OCI-LY1 (cell line): ENCODE measurements around the gene ATM.

ENCODE experiments used
- EZH2 ChIP-seq: fragments of 200-600 bp; sonication (generic), shearing (Covaris generic); IDR thresholded peaks from 2 replicates; pipeline ENCODE4 v1.8.0; 2017; ENCODE audit warnings: borderline replicate concordance, mixed run types, mild to moderate bottlenecking, antibody characterized with exemption, low read length, moderate library complexity, mixed read lengths
- TF ChIP-seq, protein P1 (sequence below): fragments of 200-600 bp; sonication (generic), shearing (Covaris generic); IDR thresholded peaks from 2 replicates; pipeline ENCODE4 v1.5.1; 2017; ENCODE audit warnings: mild to moderate bottlenecking, antibody characterized with exemption, low read length, moderate library complexity, mixed read lengths

GRCh38 chr11:108346451-108346850 lies 123.6 kb downstream of the ATM start:
- TF ChIP-seq, protein P1, sequence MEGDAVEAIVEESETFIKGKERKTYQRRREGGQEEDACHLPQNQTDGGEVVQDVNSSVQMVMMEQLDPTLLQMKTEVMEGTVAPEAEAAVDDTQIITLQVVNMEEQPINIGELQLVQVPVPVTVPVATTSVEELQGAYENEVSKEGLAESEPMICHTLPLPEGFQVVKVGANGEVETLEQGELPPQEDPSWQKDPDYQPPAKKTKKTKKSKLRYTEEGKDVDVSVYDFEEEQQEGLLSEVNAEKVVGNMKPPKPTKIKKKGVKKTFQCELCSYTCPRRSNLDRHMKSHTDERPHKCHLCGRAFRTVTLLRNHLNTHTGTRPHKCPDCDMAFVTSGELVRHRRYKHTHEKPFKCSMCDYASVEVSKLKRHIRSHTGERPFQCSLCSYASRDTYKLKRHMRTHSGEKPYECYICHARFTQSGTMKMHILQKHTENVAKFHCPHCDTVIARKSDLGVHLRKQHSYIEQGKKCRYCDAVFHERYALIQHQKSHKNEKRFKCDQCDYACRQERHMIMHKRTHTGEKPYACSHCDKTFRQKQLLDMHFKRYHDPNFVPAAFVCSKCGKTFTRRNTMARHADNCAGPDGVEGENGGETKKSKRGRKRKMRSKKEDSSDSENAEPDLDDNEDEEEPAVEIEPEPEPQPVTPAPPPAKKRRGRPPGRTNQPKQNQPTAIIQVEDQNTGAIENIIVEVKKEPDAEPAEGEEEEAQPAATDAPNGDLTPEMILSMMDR = no peak
- TF ChIP-seq EZH2 = no peak
